Omental fat pad (tissue), 4 donors: ENCODE results near the gene MRPS9. TPM values are rescaled to one million over a fixed set of nuclear protein-coding genes. Genes with fewer than 3 reads are reported as not detected.

Source experiments
- ATAC-seq: fragments of 150-250 bp; one replicate; pipeline ENCODE4 v1.9.1; 2016; ENCODE audit warnings: mild to moderate bottlenecking, moderate library complexity; ENCODE audit not compliant: low FRiP score
- DNase-seq: peaks from one replicate; pipeline ENCODE4 v3.0.0-alpha.2; 2019; ENCODE audit warnings: low spot score
- CTCF ChIP-seq, 3 donors: fragments of 450-650 bp; IDR thresholded peaks; one replicate each; pipeline ENCODE4 v1.5.1; 2016 to 2017; ENCODE audit warnings: antibody characterized with exemption in 3 of 3, mild to moderate bottlenecking in 3 of 3, moderate library complexity in 2 of 3
- total RNA-seq, 4 donors: library from RNA; depleted of rRNA; stranded (reverse); fragments of >200 nt; gene quantifications; one replicate each; pipeline ENCODE4 v1.1.0, GENCODE V29; 2016

The MRPS9 gene
- total RNA-seq, 4 donors from 2014 or later: 10.4 to 13.7 (median 12.7) TPM

- ATAC-seq (no peak), DNase-seq (no peak)
- no peak for TF ChIP-seq CTCF (IDR thresholded peaks at IDR 0.05)
Measured at GRCh38 chr2:105138643-105139042, 100.8 kb downstream of the MRPS9 start.

DNA sequence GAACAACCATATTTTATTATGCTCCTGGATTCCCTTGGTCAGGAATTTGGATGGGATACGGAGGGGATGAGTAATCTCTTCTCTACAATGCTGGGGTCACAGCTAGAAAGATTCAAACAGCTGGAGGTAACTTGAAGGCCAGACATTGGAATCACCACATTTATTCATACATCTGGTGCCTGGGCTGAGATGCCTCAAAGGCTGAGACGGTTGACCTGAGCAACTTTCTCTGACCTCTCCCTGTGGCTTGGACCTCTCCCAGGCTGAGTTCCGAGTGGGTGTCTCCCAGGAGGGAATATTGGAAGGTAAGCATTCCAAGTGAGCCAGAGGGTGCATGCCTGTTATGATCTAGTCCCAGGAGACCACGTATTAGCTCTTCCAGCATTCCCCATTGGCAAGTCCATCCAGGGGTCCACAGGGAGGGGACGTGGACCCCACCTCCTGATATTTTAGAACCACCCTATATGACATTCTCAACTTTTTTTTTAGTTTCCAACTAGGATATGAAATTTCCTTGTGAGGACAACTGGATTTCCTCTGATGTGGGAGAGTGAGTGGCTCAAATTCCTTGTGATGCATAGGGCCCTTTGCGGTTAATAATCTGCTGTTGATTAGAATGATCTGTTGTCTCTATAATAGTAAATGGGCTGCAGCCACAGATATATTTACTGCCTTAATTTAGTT is 101.8 kb downstream of the MRPS9 start:
- DNase-seq (no peak), ATAC-seq (no peak)
- no peak for TF ChIP-seq CTCF (IDR thresholded peaks at IDR 0.05)

DNA sequence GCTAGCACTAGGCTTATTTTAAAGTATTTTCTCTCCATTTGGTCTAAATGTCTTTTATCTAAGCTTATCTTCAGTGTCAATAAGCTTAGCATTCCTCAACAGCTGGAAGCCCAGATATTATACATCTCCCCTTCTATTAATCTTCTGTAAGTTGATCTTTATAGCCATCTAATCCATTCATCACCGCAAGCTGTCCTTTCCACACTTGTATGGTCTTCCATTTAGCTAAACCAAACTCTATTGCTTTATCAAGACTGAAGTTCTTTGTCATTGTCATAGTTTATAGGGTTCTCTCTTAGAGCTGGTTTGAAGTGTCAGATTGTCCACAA is 102.3 kb downstream of the MRPS9 start:
- ATAC-seq: no peak
- no peak for TF ChIP-seq CTCF (IDR thresholded peaks at IDR 0.05)
- DNase-seq: no peak

DNA sequence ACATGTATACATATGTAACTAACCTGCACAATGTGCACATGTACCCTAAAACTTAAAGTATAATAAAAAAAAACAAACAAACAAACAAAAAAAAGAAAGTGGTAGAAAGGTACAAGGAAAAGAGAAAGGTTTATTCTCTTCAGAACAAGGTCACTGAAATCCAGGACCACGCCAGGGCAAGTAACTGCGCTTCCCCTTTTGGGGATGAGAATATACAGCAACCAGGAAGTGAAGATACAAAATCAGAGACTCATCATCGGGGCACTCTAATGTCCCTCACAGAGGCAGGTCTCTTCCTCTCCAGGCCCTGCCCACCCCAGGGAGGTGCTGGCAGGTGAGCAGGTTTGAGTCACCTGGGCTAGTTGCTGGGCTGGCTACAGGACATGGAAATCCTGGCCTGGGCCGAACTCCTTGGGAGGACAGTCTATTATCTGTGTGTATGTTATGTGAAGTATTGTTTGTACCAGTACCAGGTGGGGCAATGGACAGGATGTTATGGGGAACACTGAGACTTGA is 103.3 kb downstream of the MRPS9 start:
- no peak for DNase-seq
- ATAC-seq: no peak
- no peak for TF ChIP-seq CTCF (IDR thresholded peaks at IDR 0.05)

DNA sequence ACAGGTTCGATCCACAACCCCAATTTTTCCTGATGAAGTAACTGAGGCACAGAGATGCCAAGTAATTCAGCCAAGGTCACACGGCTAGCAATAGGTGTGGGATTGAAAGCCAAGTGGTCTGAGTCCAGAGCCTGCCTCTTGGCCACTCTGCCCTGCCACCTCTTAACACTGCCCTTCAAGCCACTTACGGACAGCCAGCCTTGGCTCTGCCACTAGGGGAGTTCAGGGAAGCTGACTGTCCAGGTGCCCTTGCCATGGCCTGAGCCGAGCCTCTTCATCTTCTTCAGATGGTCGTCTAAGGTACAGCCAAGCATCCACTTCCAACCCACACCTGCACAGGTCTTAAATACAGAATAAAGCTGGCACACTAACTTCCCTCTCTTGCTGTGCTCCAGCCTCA is 104.4 kb downstream of the MRPS9 start:
- ATAC-seq (no peak), DNase-seq (no peak)
- TF ChIP-seq CTCF (IDR thresholded peaks at IDR 0.05): no peak

GRCh38 chr2:105143094-105143466 is 105.2 kb downstream of the MRPS9 start:
- ATAC-seq: no peak
- no peak for TF ChIP-seq CTCF (IDR thresholded peaks at IDR 0.05)
- no peak for DNase-seq

- no peak for TF ChIP-seq CTCF (IDR thresholded peaks at IDR 0.05)
- ATAC-seq (no peak), DNase-seq (no peak)
Measured at GRCh38 chr2:105143467-105144151, 105.7 kb downstream of the MRPS9 start.
